MCF 10A (cell line): ENCODE data around the gene AURKB. TPM values are rescaled to one million over a fixed set of nuclear protein-coding genes. Genes with fewer than 3 reads are reported as not detected.

Experiments used
- BruUV-seq: library from RNA; stranded (reverse); fragments of 400-500 nt; replicated peaks from 2 replicates; lab custom pipeline; 2021; lab: Mats Ljungman, UMichigan
- CTCF ChIA-PET: fragments of 300-600 bp; sonication (Branson Sonifier 250); formaldehyde crosslinking; extraction: SDS; loops from one replicate; lab custom pipeline; 2021; ENCODE audit warnings: antibody characterized with exemption, inconsistent platforms; lab: Yijun Ruan, JAX
- POLR2A ChIA-PET: fragments of 300-600, 350-650 bp; sonication (Branson Sonifier 250); formaldehyde crosslinking; extraction: SDS; loops from one replicate; lab custom pipeline; 2020; ENCODE audit warnings: antibody characterized with exemption, inconsistent platforms; lab: Yijun Ruan, JAX
- DNase-seq: peaks from one replicate; pipeline ENCODE4 v3.0.0-alpha.2; 2018; ENCODE audit not compliant: unreplicated experiment
- H3K27ac Mint-ChIP-seq: one replicate; pipeline ENCODE4 v1.8.0; 2022; ENCODE audit warnings: mild to moderate bottlenecking, low read depth, mixed read lengths; ENCODE audit not compliant: unreplicated experiment
- H3K27me3 Mint-ChIP-seq: one replicate; pipeline ENCODE4 v1.8.0; 2022; ENCODE audit warnings: mixed read lengths; ENCODE audit not compliant: insufficient read depth, unreplicated experiment
- H3K36me3 Mint-ChIP-seq: one replicate; pipeline ENCODE4 v1.8.0; 2022; ENCODE audit warnings: mild to moderate bottlenecking, moderate library complexity, mixed read lengths; ENCODE audit not compliant: insufficient read depth, unreplicated experiment
- H3K4me1 Mint-ChIP-seq: one replicate; pipeline ENCODE4 v1.8.0; 2022; ENCODE audit warnings: mixed read lengths; ENCODE audit not compliant: insufficient read depth, unreplicated experiment
- H3K4me3 Mint-ChIP-seq: one replicate; pipeline ENCODE4 v1.8.0; 2022; ENCODE audit warnings: mild to moderate bottlenecking, moderate library complexity, mixed read lengths; ENCODE audit not compliant: unreplicated experiment
- H3K9me3 Mint-ChIP-seq: one replicate; pipeline ENCODE4 v1.8.0; 2022; ENCODE audit warnings: mixed read lengths; ENCODE audit not compliant: unreplicated experiment
- intact Hi-C: fragments of 100-400 bp; cut with micrococcal nuclease; formaldehyde crosslinking; loops from 2 replicates; pipeline ENCODE4 v1.14.1; 2022
- total RNA-seq: library from RNA; stranded (reverse); gene quantifications from 2 replicates; pipeline ENCODE4 v1.2.3, GENCODE V29; 2022
- TF ChIP-seq, protein P1 (sequence below): fragments of 200-600 bp; IDR thresholded peaks from one replicate; pipeline ENCODE4 v1.8.0; 2022; ENCODE audit warnings: antibody characterized with exemption, mild to moderate bottlenecking; ENCODE audit not compliant: unreplicated experiment

The AURKB gene
- total RNA-seq, 1 experiment from 2014 or later: 33.6 TPM

GRCh38 chr17:8158267-8159031, 51.9 kb downstream of the AURKB start:
- Mint-ChIP-seq H3K4me1 (peaks cover 41% of the 10 kb centered on the region), H3K4me3 (peak overlapping the region; percentile 21), H3K9me3 (no peaks in the 10 kb centered on the region), H3K27me3 (no peaks in the 10 kb centered on the region), H3K27ac (peak overlapping the region; percentile 24), H3K36me3 (peaks cover 26% of the 10 kb centered on the region)
- TF ChIP-seq, protein P1, sequence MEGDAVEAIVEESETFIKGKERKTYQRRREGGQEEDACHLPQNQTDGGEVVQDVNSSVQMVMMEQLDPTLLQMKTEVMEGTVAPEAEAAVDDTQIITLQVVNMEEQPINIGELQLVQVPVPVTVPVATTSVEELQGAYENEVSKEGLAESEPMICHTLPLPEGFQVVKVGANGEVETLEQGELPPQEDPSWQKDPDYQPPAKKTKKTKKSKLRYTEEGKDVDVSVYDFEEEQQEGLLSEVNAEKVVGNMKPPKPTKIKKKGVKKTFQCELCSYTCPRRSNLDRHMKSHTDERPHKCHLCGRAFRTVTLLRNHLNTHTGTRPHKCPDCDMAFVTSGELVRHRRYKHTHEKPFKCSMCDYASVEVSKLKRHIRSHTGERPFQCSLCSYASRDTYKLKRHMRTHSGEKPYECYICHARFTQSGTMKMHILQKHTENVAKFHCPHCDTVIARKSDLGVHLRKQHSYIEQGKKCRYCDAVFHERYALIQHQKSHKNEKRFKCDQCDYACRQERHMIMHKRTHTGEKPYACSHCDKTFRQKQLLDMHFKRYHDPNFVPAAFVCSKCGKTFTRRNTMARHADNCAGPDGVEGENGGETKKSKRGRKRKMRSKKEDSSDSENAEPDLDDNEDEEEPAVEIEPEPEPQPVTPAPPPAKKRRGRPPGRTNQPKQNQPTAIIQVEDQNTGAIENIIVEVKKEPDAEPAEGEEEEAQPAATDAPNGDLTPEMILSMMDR: peak; percentile 89
- intact Hi-C loops: loop anchor here (1.0 kb wide), 1 partner anchor 36 kb away; no protein-coding TSS in a partner anchor
- CTCF ChIA-PET: interaction anchor here (0.6 to 8.7 kb wide), 18 partner anchors 9 to 912 kb away, joined by 3 to 59 read pairs (median 4); partner anchors contain the start of genes HES7 and KRABD2
- no TSS peak for BruUV-seq
- POLR2A ChIA-PET: interaction anchor here (0.6 to 16.5 kb wide), 11 partner anchors 9 to 106 kb away, joined by 3 to 429 read pairs (median 9); partner anchors contain the start of genes ALOXE3, BORCS6, HES7 and TMEM107
- DNase-seq: peak; percentile 91

- no peaks in the 10 kb centered on the region for H3K27me3 Mint-ChIP-seq
- no peaks in the 10 kb centered on the region for H3K9me3 Mint-ChIP-seq
- intact Hi-C loops: loop anchor here (1.0 kb wide), 1 partner anchor 17 kb away; no protein-coding TSS in a partner anchor
- no peak overlapping the region for H3K4me3 Mint-ChIP-seq
- ChIA-PET POLR2A (interaction anchor here (0.5 to 16.5 kb wide), 43 partner anchors 8 to 914 kb away, joined by 3 to 429 read pairs (median 5); partner anchors contain the start of genes ALOXE3, AURKB, BORCS6 and CNTROB), CTCF (interaction anchor here (0.6 to 8.7 kb wide), 6 partner anchors 17 to 66 kb away, joined by 3 to 59 read pairs (median 5); partner anchors contain the start of gene ALOXE3)
- H3K4me1 Mint-ChIP-seq: peaks cover 38% of the 10 kb centered on the region
- TF ChIP-seq, protein P1: no peak
- no TSS peak for BruUV-seq
- peaks cover 20% of the 10 kb centered on the region for H3K36me3 Mint-ChIP-seq
- H3K27ac Mint-ChIP-seq: no peak overlapping the region
- peak; percentile 100 for DNase-seq
Observed at GRCh38 chr17:8156246-8156992, 54.0 kb downstream of the AURKB start.

- POLR2A ChIA-PET: interaction anchor here (0.6 to 16.5 kb wide), 27 partner anchors 8 to 679 kb away, joined by 3 to 429 read pairs (median 9); partner anchors contain the start of genes ALOXE3, AURKB, BORCS6 and CNTROB
- intact Hi-C loops: loop anchor here (1.0 to 2.0 kb wide), 2 partner anchors 17 to 31 kb away; no protein-coding TSS in a partner anchor
Observed at GRCh38 chr17:8155996-8156245, 54.5 kb downstream of the AURKB start.

More at GRCh38 chr17:8155996-8156245, 54.5 kb downstream of the AURKB start:
- Mint-ChIP-seq H3K36me3 (peaks cover 17% of the 10 kb centered on the region), H3K9me3 (no peaks in the 10 kb centered on the region), H3K27me3 (no peaks in the 10 kb centered on the region), H3K4me1 (peaks cover 33% of the 10 kb centered on the region), H3K4me3 (no peak overlapping the region), H3K27ac (no peak overlapping the region)
- CTCF ChIA-PET: interaction anchor here (0.6 to 8.7 kb wide), 5 partner anchors 14 to 55 kb away, joined by 3 to 59 read pairs (median 3); partner anchors contain the start of gene ALOXE3
- DNase-seq: no peak
- TF ChIP-seq, protein P1: no peak
- TSS peak; percentile 43 for BruUV-seq
